ENCODE measurements around the gene NPIPB2. TPM values are rescaled to one million over a fixed set of nuclear protein-coding genes. Genes with fewer than 3 reads are reported as not detected.

The NPIPB2 gene
- total RNA-seq, 1 donor from 2014 or later: 10.3 TPM

- Mint-ChIP-seq H3K4me1 (ENCODE audit: low read depth, unreplicated experiment) (no peaks in the 10 kb centered on the region), H3K27ac (ENCODE audit: unreplicated experiment) (no peak overlapping the region), H3K4me3 (ENCODE audit: unreplicated experiment) (no peak overlapping the region), H3K27me3 (ENCODE audit: low read depth, unreplicated experiment) (no peaks in the 10 kb centered on the region), H3K9me3 (ENCODE audit: unreplicated experiment) (no peaks in the 10 kb centered on the region), H3K36me3 (ENCODE audit: low read depth, unreplicated experiment) (peaks cover 4% of the 10 kb centered on the region)
- H4K20me1 ChIP-seq (ENCODE audit: insufficient read depth, low read length): peaks cover 9% of the 10 kb centered on the region
- no peak overlapping the region for H3K9ac ChIP-seq (ENCODE audit: low read length)
- H3K9me3 ChIP-seq (ENCODE audit: insufficient read depth, low read depth, low read length): no peaks in the 10 kb centered on the region
- FAIRE-seq: no peak
- H3K79me2 ChIP-seq (ENCODE audit: insufficient read depth, low read length): peaks cover 31% of the 10 kb centered on the region
- TF ChIP-seq EZH2 (IDR thresholded peaks at IDR 0.05; ENCODE audit: insufficient read depth, low read length): no peak
- TF ChIP-seq CTCF (IDR thresholded peaks at IDR 0.05; ENCODE audit: insufficient read depth, low read depth, low read length): no peak
- no peak overlapping the region for H2AFZ ChIP-seq (ENCODE audit: low read depth, low read length)
- H3K27ac ChIP-seq (ENCODE audit: low read depth, low read length): no peak overlapping the region
- no peaks in the 10 kb centered on the region for H3K4me1 ChIP-seq (ENCODE audit: insufficient read depth, low read length)
- no peak overlapping the region for H3K4me2 ChIP-seq (ENCODE audit: low read length)
- no peaks in the 10 kb centered on the region for H3K27me3 ChIP-seq (ENCODE audit: insufficient read depth, low read length)
- H3K4me3 ChIP-seq (ENCODE audit: insufficient read depth, low read depth, low read length): no peak overlapping the region
- no peak for DNase-seq (ENCODE audit: low read depth)
- H3K36me3 ChIP-seq (ENCODE audit: insufficient read depth, low read length): peaks cover 48% of the 10 kb centered on the region
Measured at GRCh38 chr16:11890231-11890965, 51.4 kb downstream of the NPIPB2 start.

GRCh38 chr16:11886881-11887280, 55.0 kb downstream of the NPIPB2 start:
- Mint-ChIP-seq H3K27ac (ENCODE audit: unreplicated experiment) (no peak overlapping the region), H3K4me1 (ENCODE audit: low read depth, unreplicated experiment) (peaks cover 2% of the 10 kb centered on the region), H3K9me3 (ENCODE audit: unreplicated experiment) (no peaks in the 10 kb centered on the region), H3K27me3 (ENCODE audit: low read depth, unreplicated experiment) (no peaks in the 10 kb centered on the region), H3K36me3 (ENCODE audit: low read depth, unreplicated experiment) (peaks cover 2% of the 10 kb centered on the region), H3K4me3 (ENCODE audit: unreplicated experiment) (no peak overlapping the region)
- Histone ChIP-seq H3K79me2 (ENCODE audit: insufficient read depth, low read length) (peaks cover 19% of the 10 kb centered on the region), H3K4me2 (ENCODE audit: low read length) (no peak overlapping the region), H3K9ac (ENCODE audit: low read length) (no peak overlapping the region), H2AFZ (ENCODE audit: low read depth, low read length) (no peak overlapping the region), H3K27ac (ENCODE audit: low read depth, low read length) (no peak overlapping the region), H3K4me1 (ENCODE audit: insufficient read depth, low read length) (no peaks in the 10 kb centered on the region), H3K27me3 (ENCODE audit: insufficient read depth, low read length) (no peaks in the 10 kb centered on the region), H3K36me3 (ENCODE audit: insufficient read depth, low read length) (peaks cover 47% of the 10 kb centered on the region), H4K20me1 (ENCODE audit: insufficient read depth, low read length) (peaks cover 4% of the 10 kb centered on the region), H3K9me3 (ENCODE audit: insufficient read depth, low read depth, low read length) (no peaks in the 10 kb centered on the region), H3K4me3 (ENCODE audit: insufficient read depth, low read depth, low read length) (no peak overlapping the region)
- TF ChIP-seq EZH2 (IDR thresholded peaks at IDR 0.05; ENCODE audit: insufficient read depth, low read length) (no peak), CTCF (IDR thresholded peaks at IDR 0.05; ENCODE audit: insufficient read depth, low read depth, low read length) (no peak)
- FAIRE-seq (no peak), DNase-seq (ENCODE audit: low read depth) (no peak)

- H3K9ac ChIP-seq (ENCODE audit: low read length): no peak overlapping the region
- H3K79me2 ChIP-seq (ENCODE audit: insufficient read depth, low read length): peaks cover 23% of the 10 kb centered on the region
- H3K36me3 ChIP-seq (ENCODE audit: insufficient read depth, low read length): peaks cover 55% of the 10 kb centered on the region
- no peaks in the 10 kb centered on the region for H3K27me3 Mint-ChIP-seq (ENCODE audit: low read depth, unreplicated experiment)
- H3K4me3 ChIP-seq (ENCODE audit: insufficient read depth, low read depth, low read length): no peak overlapping the region
- H3K27ac ChIP-seq (ENCODE audit: low read depth, low read length): no peak overlapping the region
- H3K9me3 ChIP-seq (ENCODE audit: insufficient read depth, low read depth, low read length): no peaks in the 10 kb centered on the region
- no peak for DNase-seq (ENCODE audit: low read depth)
- FAIRE-seq: no peak
- H4K20me1 ChIP-seq (ENCODE audit: insufficient read depth, low read length): peaks cover 21% of the 10 kb centered on the region
- H3K4me2 ChIP-seq (ENCODE audit: low read length): no peak overlapping the region
- no peak overlapping the region for H3K4me3 Mint-ChIP-seq (ENCODE audit: unreplicated experiment)
- H3K4me1 Mint-ChIP-seq (ENCODE audit: low read depth, unreplicated experiment): peaks cover 2% of the 10 kb centered on the region
- H3K27ac Mint-ChIP-seq (ENCODE audit: unreplicated experiment): no peak overlapping the region
- H3K27me3 ChIP-seq (ENCODE audit: insufficient read depth, low read length): no peaks in the 10 kb centered on the region
- no peaks in the 10 kb centered on the region for H3K9me3 Mint-ChIP-seq (ENCODE audit: unreplicated experiment)
- TF ChIP-seq CTCF (IDR thresholded peaks at IDR 0.05; ENCODE audit: insufficient read depth, low read depth, low read length) (no peak), EZH2 (IDR thresholded peaks at IDR 0.05; ENCODE audit: insufficient read depth, low read length) (no peak)
- H3K36me3 Mint-ChIP-seq (ENCODE audit: low read depth, unreplicated experiment): peaks cover 4% of the 10 kb centered on the region
- no peaks in the 10 kb centered on the region for H3K4me1 ChIP-seq (ENCODE audit: insufficient read depth, low read length)
- H2AFZ ChIP-seq (ENCODE audit: low read depth, low read length): no peak overlapping the region
Measured at GRCh38 chr16:11884035-11884434, 57.8 kb downstream of the NPIPB2 start.
